GM12878 (cell line): ENCODE data around the gene MSI2. TPM values are rescaled to one million over a fixed set of nuclear protein-coding genes. Genes with fewer than 3 reads are reported as not detected.

Source experiments
- ATAC-seq: fragments of 200-7000 bp; cut with Tn5 transposase; 3 replicates; pipeline ENCODE4 v1.9.1; 2020; ENCODE audit warnings: mild to moderate bottlenecking, moderate library complexity
- BruUV-seq: library from RNA; stranded (reverse); fragments of 400-500 nt; replicated peaks from 2 replicates; lab custom pipeline; 2021; lab: Mats Ljungman, UMichigan
- CTCF ChIA-PET: fragments of 300-600 bp; sonication (Branson Sonifier 250); formaldehyde crosslinking; extraction: SDS; loops from one replicate; lab custom pipeline; 2021; ENCODE audit warnings: inconsistent platforms; lab: Yijun Ruan, JAX
- POLR2A ChIA-PET: fragments of 350-600 bp; formaldehyde crosslinking; extraction: SDS; loops from one replicate; lab custom pipeline; 2021; ENCODE audit warnings: inconsistent platforms; lab: Charles Lee
- RAD21 ChIA-PET: fragments of 300-600 bp; sonication (Branson Sonifier 250); formaldehyde crosslinking; loops from one replicate; lab custom pipeline; 2023; ENCODE audit warnings: antibody characterized with exemption; ENCODE audit not compliant: unreplicated experiment; lab: Charles Lee
- SMC1A ChIA-PET: fragments of 300-600 bp; sonication (Branson Sonifier 250); formaldehyde crosslinking; loops from one replicate; lab custom pipeline; 2023; ENCODE audit not compliant: unreplicated experiment, uncharacterized antibody; lab: Charles Lee
- DNase-seq: peaks from one replicate; pipeline ENCODE4 v3.0.0-alpha.2; 2011; ENCODE audit warnings: low read depth, low spot score
- FAIRE-seq: peaks from 3 replicates; lab custom pipeline; 2011; peaks lifted over from hg19 to GRCh38; lab: Jason Lieb, UNC
- H2AFZ ChIP-seq: 2 replicates; pipeline ENCODE4 v1.6.0; 2011; ENCODE audit warnings: low read depth, low read length, control low read depth; ENCODE audit not compliant: control insufficient read depth
- H3K27ac ChIP-seq: 2 replicates; pipeline ENCODE4 v1.5.1; 2011; ENCODE audit warnings: control low read depth; ENCODE audit not compliant: control insufficient read depth, insufficient read depth
- H3K27me3 ChIP-seq, 2 experiments: replicated peaks in 1 of 2; 2 replicates each; pipeline versions ENCODE4 v1.6.0 to v1.6.1; 2011; ENCODE audit warnings: low read length in 1 of 2; ENCODE audit not compliant: control insufficient read depth in 2 of 2, insufficient read depth in 2 of 2
- H3K36me3 ChIP-seq, 2 experiments: 2 replicates each; pipeline ENCODE4 v1.5.1; 2011; ENCODE audit warnings: low read length in 1 of 2; ENCODE audit not compliant: control insufficient read depth in 2 of 2, insufficient read depth in 2 of 2
- H3K4me1 ChIP-seq: 2 replicates; pipeline ENCODE4 v1.6.1; 2011; ENCODE audit warnings: mild to moderate bottlenecking, low read length, moderate library complexity, mixed read lengths; ENCODE audit not compliant: control insufficient read depth, insufficient read depth
- H3K4me2 ChIP-seq: 2 replicates; pipeline ENCODE4 v1.6.0; 2011; ENCODE audit warnings: control low read depth; ENCODE audit not compliant: control insufficient read depth, insufficient read depth
- H3K4me3 ChIP-seq: fragments of 200-600 bp; sonication (generic); 2 replicates; pipeline ENCODE4 v1.5.1; 2016
- H3K79me2 ChIP-seq: 2 replicates; pipeline ENCODE4 v1.6.0; 2011; ENCODE audit warnings: low read length; ENCODE audit not compliant: control insufficient read depth, insufficient read depth
- H3K9ac ChIP-seq: 2 replicates; pipeline ENCODE4 v1.8.0; 2011; ENCODE audit warnings: low read length, control low read depth, mixed read lengths; ENCODE audit not compliant: control insufficient read depth, insufficient read depth
- H3K9me3 ChIP-seq: replicated peaks from 3 replicates; pipeline ENCODE4 v1.5.1; 2011; ENCODE audit warnings: mild to moderate bottlenecking, low read length; ENCODE audit not compliant: control insufficient read depth, insufficient read depth
- H4K20me1 ChIP-seq: 2 replicates; pipeline ENCODE4 v1.6.0; 2011; ENCODE audit not compliant: control insufficient read depth, insufficient read depth
- BACH1 ChIP-seq: fragments of 450-650 bp; IDR thresholded peaks from 2 replicates; pipeline ENCODE4 v1.6.1; 2017; ENCODE audit warnings: mild to moderate bottlenecking, borderline replicate concordance
- BCL3 ChIP-seq: IDR thresholded peaks from 2 replicates; pipeline ENCODE4 v1.6.1; 2011; ENCODE audit warnings: borderline replicate concordance, low read depth, mild to moderate bottlenecking, moderate library complexity, low read length; ENCODE audit not compliant: insufficient read depth, poor library complexity, severe bottlenecking
- BMI1 ChIP-seq: fragments of 450-650 bp; IDR thresholded peaks from 2 replicates; pipeline ENCODE4 v1.6.1; 2016; ENCODE audit warnings: mild to moderate bottlenecking, moderate library complexity, borderline replicate concordance
- CREB1 ChIP-seq: IDR thresholded peaks from 2 replicates; pipeline ENCODE4 v1.6.1; 2012; ENCODE audit warnings: low read depth, mild to moderate bottlenecking, inconsistent platforms
- DPF2 ChIP-seq: fragments of 450-650 bp; IDR thresholded peaks from 2 replicates; pipeline ENCODE4 v1.6.1; 2017; ENCODE audit warnings: mild to moderate bottlenecking
- EGR1 ChIP-seq, 2 experiments: IDR thresholded peaks; 1 replicate in 1 of 2; 2 replicates in 1 of 2; pipeline ENCODE4 v1.6.1; 2011 to 2012; ENCODE audit warnings: low read depth in 2 of 2, low read length in 2 of 2, borderline replicate concordance in 1 of 2, mild to moderate bottlenecking in 1 of 2, moderate library complexity in 1 of 2
- EP300 ChIP-seq, 2 experiments: fragments of 150-350 bp in 1 of 2; IDR thresholded peaks; 2 replicates each; pipeline ENCODE4 v1.6.1; 2011 to 2012; ENCODE audit warnings: low read depth in 2 of 2, low read length in 2 of 2, borderline replicate concordance in 1 of 2, improper control_type of control experiment in 1 of 2, inconsistent platforms in 1 of 2; ENCODE audit not compliant: control insufficient read depth in 1 of 2
- GABPA ChIP-seq: IDR thresholded peaks from 2 replicates; pipeline ENCODE4 v1.6.1; 2014; ENCODE audit warnings: antibody characterized with exemption, low read depth, mild to moderate bottlenecking, inconsistent platforms
- HCFC1 ChIP-seq: fragments of 150-350 bp; IDR thresholded peaks from 2 replicates; pipeline ENCODE4 v1.6.1; 2014; ENCODE audit warnings: low read length
- HDGF ChIP-seq: fragments of 450-650 bp; IDR thresholded peaks from 2 replicates; pipeline ENCODE4 v1.6.1; 2016; ENCODE audit warnings: antibody characterized with exemption
- IRF4 ChIP-seq: IDR thresholded peaks from 2 replicates; pipeline ENCODE4 v1.6.1; 2011; ENCODE audit warnings: low read depth, low read length
- MEF2A ChIP-seq: IDR thresholded peaks from 2 replicates; pipeline ENCODE4 v1.6.1; 2011; ENCODE audit warnings: low read depth, mild to moderate bottlenecking, low read length, moderate library complexity; ENCODE audit not compliant: insufficient read depth
- NFXL1 ChIP-seq: fragments of 450-650 bp; IDR thresholded peaks from 2 replicates; pipeline ENCODE4 v1.6.1; 2017; ENCODE audit warnings: antibody characterized with exemption, mild to moderate bottlenecking, borderline replicate concordance
- NFYB ChIP-seq: IDR thresholded peaks from 2 replicates; pipeline ENCODE4 v1.6.1; 2011; ENCODE audit warnings: low read depth, mild to moderate bottlenecking, low read length, improper control_type of control experiment, moderate library complexity; ENCODE audit not compliant: insufficient read depth
- NR2F1 ChIP-seq: fragments of 450-650 bp; conservative IDR thresholded peaks from 2 replicates; pipeline ENCODE4 v1.6.1; 2017; ENCODE audit warnings: mild to moderate bottlenecking
- PAX8 ChIP-seq: fragments of 450-650 bp; IDR thresholded peaks from 2 replicates; pipeline ENCODE4 v1.6.1; 2017; ENCODE audit warnings: mild to moderate bottlenecking, moderate library complexity
- RFX5 ChIP-seq: IDR thresholded peaks from 2 replicates; pipeline ENCODE4 v1.6.1; 2011; ENCODE audit warnings: low read depth, low read length, improper control_type of control experiment
- ZNF207 ChIP-seq: fragments of 450-650 bp; IDR thresholded peaks from 2 replicates; pipeline ENCODE4 v1.6.1; 2014; ENCODE audit warnings: antibody characterized with exemption, mild to moderate bottlenecking, borderline replicate concordance
- ZNF217 ChIP-seq: fragments of 450-650 bp; IDR thresholded peaks from 2 replicates; pipeline ENCODE4 v1.6.1; 2017; ENCODE audit warnings: antibody characterized with exemption, mild to moderate bottlenecking
- WGBS: methylation state at CpG from one replicate; pipeline ENCODE4 v1.1.6; 2016; ENCODE audit warnings: low lambda C conversion rate; ENCODE audit not compliant: insufficient replicate concordance, insufficient coverage; ENCODE audit errors: missing lambda C conversion rate; 5-methylcytosine and 5-hydroxymethylcytosine counted together
- in situ Hi-C: fragments of 300-500 bp; cut with MboI; formaldehyde crosslinking; loops from 9 replicates; pipeline ENCODE4 v1.14.3; 2018; ENCODE audit warnings: mixed read lengths
- intact Hi-C: fragments of 100-400 bp; cut with micrococcal nuclease; formaldehyde crosslinking; loops from one replicate; pipeline ENCODE4 v1.14.2; 2022; ENCODE audit not compliant: unreplicated experiment
- polyA plus RNA-seq, 11 experiments: library from polyadenylated mRNA; depleted of rRNA in 4 of 11; unstranded in 6 of 11; stranded (reverse) in 5 of 11; fragments of >200 nt; fragmentation: Nextera tagmentation in 4 of 11; fragmentation: Illumina TruSeq in 1 of 11; extraction: Ambion mirVana in 4 of 11; extraction: Trizol in 1 of 11; gene quantifications; 1 replicate in 1 of 11; 2 replicates in 10 of 11; pipeline versions ENCODE4 v1.2.1 to v1.2.3, GENCODE V29; 2011 to 2016; ENCODE audit warnings: inconsistent platforms in 2 of 11, missing spikeins in 2 of 11, low read depth in 1 of 11
- total RNA-seq, 4 experiments: library from RNA; depleted of rRNA in 3 of 4; stranded (reverse); fragments of >200 nt in 3 of 4; fragmentation: Illumina TruSeq in 1 of 4; extraction: Trizol in 1 of 4; gene quantifications; 2 replicates each; pipeline versions ENCODE4 v1.2.1 to v1.2.3, GENCODE V29; 2013 to 2021
- TF ChIP-seq, protein P1 (sequence below), 3 experiments: IDR thresholded peaks in 2 of 3; conservative IDR thresholded peaks in 1 of 3; 2 replicates each; pipeline ENCODE4 v1.5.1; 2011; ENCODE audit warnings: low read depth in 3 of 3, low read length in 3 of 3, mild to moderate bottlenecking in 3 of 3, control low read depth in 2 of 3, moderate library complexity in 2 of 3, inconsistent platforms in 1 of 3, mixed read lengths in 1 of 3; ENCODE audit not compliant: control insufficient read depth in 2 of 3, insufficient read depth in 1 of 3; ENCODE audit errors: extremely low read depth in 1 of 3

MSI2 gene
- total and polyA plus RNA-seq, 10 of the 15 experiments (the other 5 are each of a cell fraction or from before 2014, with no cell fraction given), result 6.1 to 76.1 (median 42.0) TPM

DNA sequence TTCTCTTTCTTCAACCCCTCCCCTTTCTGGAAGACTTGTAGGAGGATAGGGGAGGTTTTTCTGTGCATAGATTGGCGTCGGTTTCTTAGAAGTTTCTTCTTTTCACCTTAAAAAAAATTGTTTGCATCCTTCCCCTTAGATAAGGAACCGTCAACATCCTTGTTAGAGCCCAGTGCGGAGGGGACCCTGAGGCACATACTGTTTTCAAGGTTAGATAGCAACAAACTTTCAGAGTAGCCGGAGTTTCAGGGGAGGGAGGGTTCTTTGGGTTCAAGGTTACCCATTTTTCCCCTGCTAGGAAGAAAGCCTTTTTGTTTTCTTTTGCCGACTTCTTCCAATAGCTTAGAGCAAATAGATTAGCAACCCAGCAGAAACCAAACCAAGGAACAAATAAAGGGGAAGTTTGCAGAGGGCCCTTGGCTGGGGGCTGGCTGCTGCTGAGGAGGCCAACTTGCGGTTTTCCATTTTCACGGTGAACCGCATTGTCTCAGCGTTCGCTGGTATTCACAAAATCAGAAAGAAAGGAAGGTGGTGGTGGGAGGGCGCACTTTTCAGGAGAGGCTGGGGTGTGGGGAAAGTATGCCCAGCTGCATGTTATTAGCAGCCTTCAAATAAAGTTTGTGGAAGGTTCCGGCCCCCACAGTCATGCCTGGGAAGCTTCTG is 28.8 kb downstream of the MSI2 start (continued):
- TF ChIP-seq, protein P1, sequence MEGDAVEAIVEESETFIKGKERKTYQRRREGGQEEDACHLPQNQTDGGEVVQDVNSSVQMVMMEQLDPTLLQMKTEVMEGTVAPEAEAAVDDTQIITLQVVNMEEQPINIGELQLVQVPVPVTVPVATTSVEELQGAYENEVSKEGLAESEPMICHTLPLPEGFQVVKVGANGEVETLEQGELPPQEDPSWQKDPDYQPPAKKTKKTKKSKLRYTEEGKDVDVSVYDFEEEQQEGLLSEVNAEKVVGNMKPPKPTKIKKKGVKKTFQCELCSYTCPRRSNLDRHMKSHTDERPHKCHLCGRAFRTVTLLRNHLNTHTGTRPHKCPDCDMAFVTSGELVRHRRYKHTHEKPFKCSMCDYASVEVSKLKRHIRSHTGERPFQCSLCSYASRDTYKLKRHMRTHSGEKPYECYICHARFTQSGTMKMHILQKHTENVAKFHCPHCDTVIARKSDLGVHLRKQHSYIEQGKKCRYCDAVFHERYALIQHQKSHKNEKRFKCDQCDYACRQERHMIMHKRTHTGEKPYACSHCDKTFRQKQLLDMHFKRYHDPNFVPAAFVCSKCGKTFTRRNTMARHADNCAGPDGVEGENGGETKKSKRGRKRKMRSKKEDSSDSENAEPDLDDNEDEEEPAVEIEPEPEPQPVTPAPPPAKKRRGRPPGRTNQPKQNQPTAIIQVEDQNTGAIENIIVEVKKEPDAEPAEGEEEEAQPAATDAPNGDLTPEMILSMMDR (IDR thresholded peaks at IDR 0.05 in 2 of 3, conservative IDR thresholded peaks at IDR 0.05 in 1 of 3; ENCODE audit: control insufficient read depth in 2 of 3, extremely low read depth in 1 of 3, insufficient read depth in 1 of 3, low read depth in 3 of 3, low read length in 3 of 3), result 0 out of 6 replicates have a peak, but pooled peaks of 1 of the 3 experiments have one; percentile 7
- TF ChIP-seq ZNF207 (no peak), NR2F1 (no peak), EP300 (IDR thresholded peaks at IDR 0.05; ENCODE audit: borderline replicate concordance in 1 of 2, control insufficient read depth in 1 of 2, low read depth in 2 of 2, low read length in 2 of 2) (peak; percentile 26 to 42; a peak in 1 of 4 replicates), PAX8 (no peak), ZNF217 (0 out of 2 replicates have a peak, but pooled peaks have one; percentile 56), IRF4 (no peak), RFX5 (no peak), GABPA (no peak)

DNA sequence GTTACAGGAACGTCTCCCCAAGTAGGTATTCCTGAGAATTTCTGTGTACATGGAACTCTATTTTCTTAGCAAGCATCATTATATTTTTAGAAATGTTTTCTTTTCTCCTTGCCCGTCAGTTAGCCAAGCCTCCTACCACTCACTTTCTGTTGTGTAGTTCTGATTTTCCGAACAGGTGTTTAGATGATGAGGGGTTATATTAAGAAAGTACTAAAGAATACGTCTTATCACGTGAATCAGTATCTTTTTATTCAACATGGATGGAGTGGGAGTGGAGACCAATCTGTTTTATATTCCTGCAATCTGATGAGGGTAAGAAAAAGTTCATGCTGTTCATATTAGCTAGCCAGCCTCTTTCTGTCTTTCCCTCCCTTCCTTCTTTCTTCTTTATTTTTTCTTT is 29.4 kb downstream of the MSI2 start:
- BruUV-seq, result TSS peak; percentile 7
- H3K79me2 ChIP-seq, result peaks cover 32% of the 10 kb centered on the region
- H4K20me1 ChIP-seq, result no peaks in the 10 kb centered on the region; the same call in 1 of the 2 replicates
- ChIA-PET CTCF (interaction anchor here (0.5 to 2.3 kb wide), 5 partner anchors 42 to 421 kb away, joined by 3 to 20 read pairs (median 3); no protein-coding TSS in a partner anchor), SMC1A (interaction anchor here (0.6 to 2.1 kb wide), 12 partner anchors 24 to 387 kb away, joined by 3 to 13 read pairs (median 4); no protein-coding TSS in a partner anchor), RAD21 (interaction anchor here (0.8 to 2.0 kb wide), 9 partner anchors 23 to 155 kb away, joined by 3 to 16 read pairs (median 5); no protein-coding TSS in a partner anchor), POLR2A (interaction anchor here (2.0 kb wide), 1 partner anchor 69 kb away, joined by 9 read pairs; no protein-coding TSS in a partner anchor)
- intact Hi-C loops (no loop called here), in situ Hi-C loops (no loop called here)
- H3K27ac ChIP-seq, result peak overlapping the region; percentile 63
- no peaks in the 10 kb centered on the region for H3K9me3 ChIP-seq
- H3K27me3 ChIP-seq, result no peaks in the 10 kb centered on the region
- peak overlapping the region; percentile 69 for H3K4me2 ChIP-seq
- H3K36me3 ChIP-seq, result peaks cover 10 to 19% of the 10 kb centered on the region in 2 experiments
- ATAC-seq (peak; percentile 21), FAIRE-seq (no peak), DNase-seq (no peak)
- H2AFZ ChIP-seq, result peak overlapping the region; percentile 21; the same call in 1 of the 2 replicates
- H3K4me3 ChIP-seq, result peak overlapping the region; percentile 62; the same call in 1 of the 2 replicates
- H3K4me1 ChIP-seq, result peaks cover 16% of the 10 kb centered on the region
- 44% methylated on average over 5 of the region's 5 CpGs for WGBS
- H3K9ac ChIP-seq, result no peak overlapping the region; the same call in 1 of the 2 replicates
- TF ChIP-seq EGR1 (IDR thresholded peaks at IDR 0.05; ENCODE audit: borderline replicate concordance in 1 of 2, low read depth in 2 of 2, low read length in 2 of 2) (no peak), BACH1 (no peak), HCFC1 (no peak), MEF2A (no peak), BCL3 (no peak), BMI1 (no peak), CREB1 (no peak), NFXL1 (no peak), HDGF (no peak), DPF2 (no peak), NFYB (no peak)
